Glomerular visceral epithelial cell (primary cell): ENCODE results near the gene FLNC.

Source experiments
- DNase-seq: peaks from one replicate; pipeline ENCODE4 v3.0.0-alpha.2; 2016; ENCODE audit errors: extremely low spot score

FLNC gene

GRCh38 chr7:128879939-128880746 is 49.9 kb downstream of the FLNC start:
- DNase-seq = peak; percentile 46

- DNase-seq = no peak
These were observed 50.7 kb downstream of the FLNC start for GRCh38 chr7:128880791-128881457.

GRCh38 chr7:128881458-128882125 is 51.4 kb downstream of the FLNC start:
- no peak for DNase-seq

- no peak for DNase-seq
These were observed 51.9 kb downstream of the FLNC start for GRCh38 chr7:128882134-128882533.

- DNase-seq = peak; percentile 72
These were observed 53.6 kb downstream of the FLNC start for GRCh38 chr7:128883622-128884448.

- no peak for DNase-seq
These were observed 54.6 kb downstream of the FLNC start for GRCh38 chr7:128884561-128885369.

- DNase-seq = no peak
These were observed 55.4 kb downstream of the FLNC start for GRCh38 chr7:128885370-128886187.

- no peak for DNase-seq
These were observed 56.4 kb downstream of the FLNC start for GRCh38 chr7:128886391-128887168.

- DNase-seq = no peak
These were observed 57.2 kb downstream of the FLNC start for GRCh38 chr7:128887169-128888038.

- no peak for DNase-seq
These were observed 58.0 kb downstream of the FLNC start for GRCh38 chr7:128888039-128888755.

GRCh38 chr7:128888756-128889095 is 58.5 kb downstream of the FLNC start:
- DNase-seq = no peak

- DNase-seq = no peak
These were observed 58.9 kb downstream of the FLNC start for GRCh38 chr7:128889121-128889520.

GRCh38 chr7:128890306-128891109 is 60.3 kb downstream of the FLNC start:
- no peak for DNase-seq

GRCh38 chr7:128891110-128891941 is 61.1 kb downstream of the FLNC start:
- no peak for DNase-seq

GRCh38 chr7:128891942-128892269 is 61.7 kb downstream of the FLNC start:
- no peak for DNase-seq
